A549 (cell line): Measurements from ENCODE around the gene GPR119. TPM values are rescaled to one million over a fixed set of nuclear protein-coding genes. Genes with fewer than 3 reads are reported as not detected.
"Not testable (repeated sequence)": the region's sequence is repeated elsewhere in the genome, so short reads cannot be mapped to it uniquely, and the experiment has no call there.

Experiments
- ATAC-seq, 2 experiments: fragments of 200-7000 bp in 1 of 2; fragments of >200 bp in 1 of 2; cut with Nextera tagmentation in 1 of 2; cut with Tn5 transposase in 1 of 2; 3 replicates each; pipeline versions ENCODE4 v1.8.0 to v1.9.1; 2018 to 2020; ENCODE audit warnings: mild to moderate bottlenecking in 1 of 2, moderate library complexity in 1 of 2
- CTCF ChIA-PET: fragments of 300-600 bp; sonication (Branson Sonifier 250); formaldehyde crosslinking; extraction: SDS; loops from one replicate; lab custom pipeline; 2021; ENCODE audit warnings: antibody characterized with exemption, inconsistent platforms; lab: Yijun Ruan, JAX
- POLR2A ChIA-PET: fragments of 350-600 bp; formaldehyde crosslinking; extraction: SDS; loops from one replicate; lab custom pipeline; 2021; ENCODE audit warnings: antibody characterized with exemption, inconsistent platforms; lab: Yijun Ruan, JAX
- DNase-seq, 2 experiments: peaks; one replicate each; pipeline versions ENCODE4 v3.0.0 to v3.0.0-alpha.2; 2011 to 2016; ENCODE audit warnings: low read depth in 1 of 2, low spot score in 1 of 2
- FAIRE-seq: peaks from 2 replicates; lab custom pipeline; 2011; peaks lifted over from hg19 to GRCh38; lab: Jason Lieb, UNC
- H3K27ac ChIP-seq, 2 experiments: fragments of >200 bp; sonication (Bioruptor Twin); formaldehyde crosslinking; 3 replicates each; pipeline ENCODE4 v1.5.1; 2016 to 2017
- H3K4me1 ChIP-seq: fragments of >200 bp; sonication (Bioruptor Twin); formaldehyde crosslinking; 3 replicates; pipeline ENCODE4 v1.6.1; 2016
- H3K4me2 ChIP-seq: fragments of >200 bp; sonication (Bioruptor Twin); formaldehyde crosslinking; 3 replicates; pipeline ENCODE4 v1.6.1; 2016
- H3K4me3 ChIP-seq: fragments of >200 bp; sonication (Bioruptor Twin); formaldehyde crosslinking; 3 replicates; pipeline ENCODE4 v1.5.1; 2016
- H3K9me3 ChIP-seq: fragments of >200 bp; sonication (Bioruptor Twin); formaldehyde crosslinking; 3 replicates; pipeline ENCODE4 v1.6.1; 2016
- CEBPB ChIP-seq, 2 experiments: fragments of >200 bp in 1 of 2; sonication (Bioruptor Twin) in 1 of 2; formaldehyde crosslinking in 1 of 2; IDR thresholded peaks; 2 replicates each; pipeline ENCODE4 v1.6.1; 2012 to 2016
- CHD2 ChIP-seq: fragments of 150-350 bp; IDR thresholded peaks from 2 replicates; pipeline ENCODE4 v1.6.1; 2014; ENCODE audit warnings: low read length; ENCODE audit not compliant: partially characterized antibody
- CTCF ChIP-seq: fragments of >200 bp; sonication (Bioruptor Twin); formaldehyde crosslinking; IDR thresholded peaks from 3 replicates; pipeline ENCODE4 v1.5.1; 2016
- EP300 ChIP-seq, 2 experiments: fragments of >200 bp; sonication (Bioruptor Twin); formaldehyde crosslinking; IDR thresholded peaks; 2 replicates in 1 of 2; 3 replicates in 1 of 2; pipeline ENCODE4 v1.6.1; 2016 to 2017
- ESRRA ChIP-seq: fragments of 150-350 bp; IDR thresholded peaks from 2 replicates; pipeline ENCODE4 v1.6.1; 2014; ENCODE audit warnings: mild to moderate bottlenecking, low read length, borderline replicate concordance
- HOXB5 ChIP-seq: fragments of 250-450 bp; sonication (Bioruptor Pico); IDR thresholded peaks from 2 replicates; pipeline ENCODE4 v1.5.0; 2020; ENCODE audit warnings: mild to moderate bottlenecking, moderate library complexity
- JUN ChIP-seq, 2 experiments: fragments of >200 bp; sonication (Bioruptor Twin); formaldehyde crosslinking; IDR thresholded peaks; 2 replicates in 1 of 2; 3 replicates in 1 of 2; pipeline ENCODE4 v1.6.1; 2016 to 2017
- KDM5A ChIP-seq: fragments of 200-600 bp; sonication (generic); IDR thresholded peaks from 2 replicates; pipeline ENCODE4 v1.6.1; 2016; ENCODE audit warnings: antibody characterized with exemption, mild to moderate bottlenecking
- MAX ChIP-seq: IDR thresholded peaks from 2 replicates; pipeline ENCODE4 v1.6.1; 2012
- MAZ ChIP-seq: fragments of 150-350 bp; IDR thresholded peaks from 2 replicates; pipeline ENCODE4 v1.6.1; 2014; ENCODE audit warnings: antibody characterized with exemption, low read depth, low read length, borderline replicate concordance
- NR3C1 ChIP-seq: fragments of >200 bp; sonication (Bioruptor Twin); formaldehyde crosslinking; IDR thresholded peaks from 3 replicates; pipeline ENCODE4 v1.6.1; 2017
- PHF8 ChIP-seq: fragments of 200-600 bp; sonication (generic); IDR thresholded peaks from 2 replicates; pipeline ENCODE4 v1.6.1; 2016; ENCODE audit warnings: low read depth, mild to moderate bottlenecking, antibody characterized with exemption, moderate library complexity, borderline replicate concordance
- REST ChIP-seq: fragments of 200-600 bp; sonication (generic); IDR thresholded peaks from 2 replicates; pipeline ENCODE4 v1.6.1; 2016; ENCODE audit warnings: antibody characterized with exemption, mild to moderate bottlenecking, moderate library complexity
- RFX5 ChIP-seq: fragments of 450-650 bp; IDR thresholded peaks from 2 replicates; pipeline ENCODE4 v1.7.1; 2014; ENCODE audit warnings: antibody characterized with exemption, mild to moderate bottlenecking, moderate library complexity
- RNF2 ChIP-seq: fragments of 200-600 bp; sonication (generic); IDR thresholded peaks from 2 replicates; pipeline ENCODE4 v1.6.1; 2016; ENCODE audit warnings: low read depth, mild to moderate bottlenecking, antibody characterized with exemption, moderate library complexity, borderline replicate concordance
- SMC3 ChIP-seq: fragments of >200 bp; sonication (Bioruptor Twin); formaldehyde crosslinking; IDR thresholded peaks from 3 replicates; pipeline ENCODE4 v1.6.1; 2018; ENCODE audit warnings: inconsistent platforms
- TFCP2L1 ChIP-seq: fragments of 250-450 bp; sonication (Bioruptor Pico); IDR thresholded peaks from 2 replicates; pipeline ENCODE4 v1.5.0; 2021; ENCODE audit warnings: mild to moderate bottlenecking
- ZC3H11A ChIP-seq: fragments of 450-650 bp; IDR thresholded peaks from 2 replicates; pipeline ENCODE4 v1.6.1; 2014; ENCODE audit warnings: antibody characterized with exemption, mild to moderate bottlenecking
- ZNF302 ChIP-seq: fragments of 250-450 bp; sonication (Bioruptor Pico); IDR thresholded peaks from 2 replicates; pipeline ENCODE4 v1.9.0; 2021; ENCODE audit warnings: inconsistent platforms, mild to moderate bottlenecking, moderate library complexity
- ZSCAN20 ChIP-seq: fragments of 250-450 bp; sonication (Bioruptor Pico); IDR thresholded peaks from 2 replicates; pipeline ENCODE4 v1.8.0; 2022; ENCODE audit warnings: mild to moderate bottlenecking, moderate library complexity
- WGBS: methylation state at CpG from one replicate; pipeline ENCODE4 v1.1.6; 2017; ENCODE audit errors: missing lambda C conversion rate; 5-methylcytosine and 5-hydroxymethylcytosine counted together
- polyA plus RNA-seq, 4 experiments: library from polyadenylated mRNA; depleted of rRNA in 3 of 4; stranded (reverse); fragments of >200 nt; fragmentation: RNase III in 1 of 4; extraction: RNeasy Plus Mini Kit Qiagen cat#74134 plus additional on column Dnase treatment in 1 of 4; gene quantifications; 2 replicates in 3 of 4; 3 replicates in 1 of 4; pipeline ENCODE4 v1.2.3, GENCODE V29; 2011 to 2017

The GPR119 gene
- polyA plus RNA-seq, 2 of the 4 experiments (the other 2 are of a cell fraction), result not detected

- TF ChIP-seq ZSCAN20 (CRISPR knock-in tag), result no peak
- no peak for TF ChIP-seq CTCF
- TF ChIP-seq REST, result no peak
- no peak for TF ChIP-seq CEBPB (IDR thresholded peaks at IDR 0.05)
- no peak for TF ChIP-seq MAZ
- TF ChIP-seq CHD2, result no peak
These were observed 45.9 kb downstream of the GPR119 start, which contains the start of gene SLC25A14 (continued) for GRCh38 chrX:130339408-130340222.

- ATAC-seq, result peak in 1 of 2 experiments; percentile 9; a peak in 3 of 6 replicates
- ChIA-PET CTCF (interaction anchor here (1.3 kb wide), 1 partner anchor 8 kb away, joined by 5 read pairs; no protein-coding TSS in a partner anchor), POLR2A (interaction anchor here (0.9 kb wide), 1 partner anchor 71 kb away, joined by 4 read pairs; no protein-coding TSS in a partner anchor)
- Histone ChIP-seq H3K4me2 (peak overlapping the region; percentile 72), H3K27ac (peak overlapping the region; percentile 81 to 90; a peak in 5 of 6 replicates), H3K4me3 (peak overlapping the region; percentile 92)
- FAIRE-seq, H3K9me3 ChIP-seq, DNase-seq, H3K4me1 ChIP-seq: not testable (repeated sequence)
- 30% methylated on average over 8 of the region's 8 CpGs for WGBS
These were observed 46.6 kb downstream of the GPR119 start for GRCh38 chrX:130338869-130339268.

DNA sequence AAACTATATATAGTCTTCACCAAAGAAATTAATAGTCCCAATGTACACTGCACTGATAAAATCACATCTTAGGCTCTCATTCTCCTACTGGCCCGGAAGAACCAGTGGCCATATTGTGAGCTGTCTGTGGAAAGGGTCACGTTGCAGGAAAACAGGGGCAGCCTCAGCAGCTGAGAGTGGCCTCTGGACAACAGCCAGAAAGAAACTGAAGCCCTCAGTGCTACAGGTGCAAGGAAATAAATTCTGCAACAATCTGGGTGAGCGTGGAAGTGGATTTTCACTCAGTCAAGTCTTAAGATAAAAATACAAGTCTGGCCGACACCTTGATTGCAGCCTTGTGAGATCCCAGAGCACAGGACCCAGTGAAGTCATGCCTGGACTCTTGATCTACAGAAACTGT lies 48.9 kb downstream of the GPR119 start:
- no peak overlapping the region for H3K4me3 ChIP-seq
- 77% methylated on average over 4 of the region's 4 CpGs for WGBS
- ATAC-seq (no peak), FAIRE-seq (no peak), DNase-seq (no peak)
- no peak overlapping the region for H3K27ac ChIP-seq
- no peaks in the 10 kb centered on the region for H3K9me3 ChIP-seq
- POLR2A ChIA-PET, result no interaction called here
- CTCF ChIA-PET, result no interaction called here
- H3K4me1 ChIP-seq, result peaks cover 7% of the 10 kb centered on the region; the same call in 1 of the 3 replicates
- no peak for TF ChIP-seq NR3C1
- TF ChIP-seq ZNF302 (CRISPR knock-in tag), result no peak
- TF ChIP-seq JUN (IDR thresholded peaks at IDR 0.05), result no peak
- TF ChIP-seq KDM5A, result no peak
- TF ChIP-seq HOXB5 (CRISPR knock-in tag), result no peak
- no peak for TF ChIP-seq RFX5
- no peak for TF ChIP-seq PHF8
- no peak for TF ChIP-seq ZC3H11A
- TF ChIP-seq MAZ, result no peak
- no peak for TF ChIP-seq ESRRA
- no peak for TF ChIP-seq RNF2
- no peak for TF ChIP-seq EP300 (IDR thresholded peaks at IDR 0.05)
- no peak for TF ChIP-seq SMC3
- TF ChIP-seq TFCP2L1 (CRISPR knock-in tag), result no peak
- TF ChIP-seq MAX, result no peak
- no peak overlapping the region for H3K4me2 ChIP-seq

Other genes starting within 250 kb of the GPR119 start
- 76.9 and 103 TPM in 2 replicates for gene AIFM1, start 219.8 kb downstream of the GPR119 start, polyA plus RNA-seq (2011; rRNA removed)
- gene AIFM1, start 219.8 kb downstream of the GPR119 start, polyA plus RNA-seq (2017; fragmentation: RNase III; extraction: RNeasy Plus Mini Kit Qiagen cat#74134 plus additional on column Dnase treatment), result 84.3 to 90.2 TPM (median 86.8 TPM) in 3 replicates
- 0.31 and 0.50 TPM in 2 replicates for gene RAB33A, start 213.7 kb downstream of the GPR119 start, polyA plus RNA-seq (2011; rRNA removed)
- gene RAB33A, start 213.7 kb downstream of the GPR119 start, polyA plus RNA-seq (2017; fragmentation: RNase III; extraction: RNeasy Plus Mini Kit Qiagen cat#74134 plus additional on column Dnase treatment), result 0.09 to 0.32 TPM (median 0.12 TPM) in 3 replicates
- gene ZNF280C, start 116.8 kb downstream of the GPR119 start, polyA plus RNA-seq (2011; rRNA removed), result 14.9 and 18.8 TPM in 2 replicates
- gene ZNF280C, start 116.8 kb downstream of the GPR119 start, polyA plus RNA-seq (2017; fragmentation: RNase III; extraction: RNeasy Plus Mini Kit Qiagen cat#74134 plus additional on column Dnase treatment), result 3.9 to 4.4 TPM (median 4.3 TPM) in 3 replicates
- gene SLC25A14, start 45.8 kb downstream of the GPR119 start, polyA plus RNA-seq (2011; rRNA removed), result 28.8 and 34.8 TPM in 2 replicates
- gene SLC25A14, start 45.8 kb downstream of the GPR119 start, polyA plus RNA-seq (2017; fragmentation: RNase III; extraction: RNeasy Plus Mini Kit Qiagen cat#74134 plus additional on column Dnase treatment), result 21.0 to 23.0 TPM (median 22.2 TPM) in 3 replicates
- 27.2 and 34.5 TPM in 2 replicates for gene RBMX2, start 16.3 kb upstream of the GPR119 start, polyA plus RNA-seq (2011; rRNA removed)
- gene RBMX2, start 16.3 kb upstream of the GPR119 start, polyA plus RNA-seq (2017; fragmentation: RNase III; extraction: RNeasy Plus Mini Kit Qiagen cat#74134 plus additional on column Dnase treatment), result 31.0 to 31.5 TPM (median 31.1 TPM) in 3 replicates